Measurements from ENCODE around the gene AP3M1.

GRCh38 chr10:74164716-74165529 is 14.3 kb upstream of the AP3M1 start:
- TF ChIP-seq, protein P1, sequence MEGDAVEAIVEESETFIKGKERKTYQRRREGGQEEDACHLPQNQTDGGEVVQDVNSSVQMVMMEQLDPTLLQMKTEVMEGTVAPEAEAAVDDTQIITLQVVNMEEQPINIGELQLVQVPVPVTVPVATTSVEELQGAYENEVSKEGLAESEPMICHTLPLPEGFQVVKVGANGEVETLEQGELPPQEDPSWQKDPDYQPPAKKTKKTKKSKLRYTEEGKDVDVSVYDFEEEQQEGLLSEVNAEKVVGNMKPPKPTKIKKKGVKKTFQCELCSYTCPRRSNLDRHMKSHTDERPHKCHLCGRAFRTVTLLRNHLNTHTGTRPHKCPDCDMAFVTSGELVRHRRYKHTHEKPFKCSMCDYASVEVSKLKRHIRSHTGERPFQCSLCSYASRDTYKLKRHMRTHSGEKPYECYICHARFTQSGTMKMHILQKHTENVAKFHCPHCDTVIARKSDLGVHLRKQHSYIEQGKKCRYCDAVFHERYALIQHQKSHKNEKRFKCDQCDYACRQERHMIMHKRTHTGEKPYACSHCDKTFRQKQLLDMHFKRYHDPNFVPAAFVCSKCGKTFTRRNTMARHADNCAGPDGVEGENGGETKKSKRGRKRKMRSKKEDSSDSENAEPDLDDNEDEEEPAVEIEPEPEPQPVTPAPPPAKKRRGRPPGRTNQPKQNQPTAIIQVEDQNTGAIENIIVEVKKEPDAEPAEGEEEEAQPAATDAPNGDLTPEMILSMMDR (conservative IDR thresholded peaks at IDR 0.05 in 1 of 2, IDR thresholded peaks at IDR 0.05 in 1 of 2; ENCODE audit: low read depth in 1 of 2, low read length in 2 of 2), result no peak
- TF ChIP-seq EZH2 (IDR thresholded peaks at IDR 0.05; ENCODE audit: low read length, missing control alignments), result no peak
